Measurements from ENCODE around the gene VCAN. TPM values are rescaled to one million over a fixed set of nuclear protein-coding genes. Genes with fewer than 3 reads are reported as not detected.

VCAN gene
- total RNA-seq, 1 donor from 2014 or later: 67.5 TPM

DNA sequence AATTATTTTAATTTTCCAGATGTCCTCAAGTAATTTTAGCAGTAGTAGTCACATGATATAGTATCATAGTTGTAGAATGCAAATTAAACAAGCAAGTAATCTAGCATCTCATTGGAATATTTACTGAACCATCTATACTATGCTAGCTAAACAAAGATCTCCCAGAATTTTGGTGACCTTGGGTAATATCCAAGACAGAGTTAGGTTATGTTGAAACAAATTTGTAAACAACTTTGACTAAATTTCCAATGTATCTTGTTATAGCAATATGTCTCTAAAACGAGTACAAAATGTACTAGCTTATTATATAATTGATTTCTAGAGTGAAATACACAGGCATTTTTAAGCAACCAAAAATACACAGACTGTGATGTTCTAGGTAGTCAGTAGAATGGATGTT, 41.5 kb downstream of the VCAN start:
- Mint-ChIP-seq H3K36me3 (ENCODE audit: unreplicated experiment) (no peaks in the 10 kb centered on the region), H3K4me3 (ENCODE audit: unreplicated experiment) (no peak overlapping the region), H3K27me3 (ENCODE audit: unreplicated experiment) (no peaks in the 10 kb centered on the region), H3K9me3 (ENCODE audit: unreplicated experiment) (no peaks in the 10 kb centered on the region), H3K4me1 (ENCODE audit: unreplicated experiment) (peaks cover 64% of the 10 kb centered on the region), H3K27ac (ENCODE audit: unreplicated experiment) (no peak overlapping the region)
- no peak for DNase-seq (ENCODE audit: extremely low spot score, unreplicated experiment)
- TF ChIP-seq CTCF (IDR thresholded peaks at IDR 0.05): no peak

DNA sequence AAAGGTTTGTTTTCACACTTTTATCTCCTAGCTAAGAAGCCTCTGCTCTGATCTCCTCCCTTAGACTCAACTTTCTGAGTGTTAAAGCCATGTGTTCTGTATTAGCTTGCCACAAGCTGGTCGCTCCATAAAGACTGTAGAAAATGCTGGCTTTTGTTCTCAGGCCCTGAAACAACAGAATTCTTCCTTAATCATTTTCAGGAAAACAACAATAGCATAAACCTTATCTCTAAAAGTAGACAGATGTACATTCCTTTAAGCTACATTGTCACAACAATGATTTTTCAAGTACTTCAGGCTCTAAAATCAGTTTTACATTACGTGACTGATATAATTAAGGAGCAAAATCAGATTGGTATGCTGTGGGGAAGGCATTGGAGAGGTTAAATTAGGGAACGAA, 41.9 kb downstream of the VCAN start:
- H3K27ac Mint-ChIP-seq (ENCODE audit: unreplicated experiment): peak overlapping the region; percentile 61
- no peak for TF ChIP-seq CTCF (IDR thresholded peaks at IDR 0.05)
- H3K4me3 Mint-ChIP-seq (ENCODE audit: unreplicated experiment): no peak overlapping the region
- peaks cover 1% of the 10 kb centered on the region for H3K36me3 Mint-ChIP-seq (ENCODE audit: unreplicated experiment)
- no peaks in the 10 kb centered on the region for H3K27me3 Mint-ChIP-seq (ENCODE audit: unreplicated experiment)
- H3K4me1 Mint-ChIP-seq (ENCODE audit: unreplicated experiment): peaks cover 66% of the 10 kb centered on the region
- H3K9me3 Mint-ChIP-seq (ENCODE audit: unreplicated experiment): no peaks in the 10 kb centered on the region
- DNase-seq (ENCODE audit: extremely low spot score, unreplicated experiment): no peak

- peaks cover 19% of the 10 kb centered on the region for H3K36me3 Mint-ChIP-seq (ENCODE audit: unreplicated experiment)
- H3K27me3 Mint-ChIP-seq (ENCODE audit: unreplicated experiment): no peaks in the 10 kb centered on the region
- H3K4me3 Mint-ChIP-seq (ENCODE audit: unreplicated experiment): no peak overlapping the region
- H3K27ac Mint-ChIP-seq (ENCODE audit: unreplicated experiment): peak overlapping the region; percentile 87
- peaks cover 53% of the 10 kb centered on the region for H3K4me1 Mint-ChIP-seq (ENCODE audit: unreplicated experiment)
- TF ChIP-seq CTCF (IDR thresholded peaks at IDR 0.05): no peak
- DNase-seq (ENCODE audit: extremely low spot score, unreplicated experiment): no peak
- H3K9me3 Mint-ChIP-seq (ENCODE audit: unreplicated experiment): no peaks in the 10 kb centered on the region
Observed at GRCh38 chr5:83516377-83516776, 44.8 kb downstream of the VCAN start.

GRCh38 chr5:83517072-83517687, 45.6 kb downstream of the VCAN start:
- no peak for DNase-seq (ENCODE audit: extremely low spot score, unreplicated experiment)
- Mint-ChIP-seq H3K9me3 (ENCODE audit: unreplicated experiment) (no peaks in the 10 kb centered on the region), H3K4me3 (ENCODE audit: unreplicated experiment) (peak overlapping the region; percentile 28), H3K27ac (ENCODE audit: unreplicated experiment) (peak overlapping the region; percentile 87), H3K36me3 (ENCODE audit: unreplicated experiment) (peaks cover 19% of the 10 kb centered on the region), H3K4me1 (ENCODE audit: unreplicated experiment) (peaks cover 48% of the 10 kb centered on the region), H3K27me3 (ENCODE audit: unreplicated experiment) (no peaks in the 10 kb centered on the region)
- TF ChIP-seq CTCF (IDR thresholded peaks at IDR 0.05): peak; percentile 53

- H3K27ac Mint-ChIP-seq (ENCODE audit: unreplicated experiment): peak overlapping the region; percentile 87
- peak overlapping the region; percentile 28 for H3K4me3 Mint-ChIP-seq (ENCODE audit: unreplicated experiment)
- peaks cover 43% of the 10 kb centered on the region for H3K4me1 Mint-ChIP-seq (ENCODE audit: unreplicated experiment)
- H3K9me3 Mint-ChIP-seq (ENCODE audit: unreplicated experiment): no peaks in the 10 kb centered on the region
- no peak for TF ChIP-seq CTCF (IDR thresholded peaks at IDR 0.05)
- no peaks in the 10 kb centered on the region for H3K27me3 Mint-ChIP-seq (ENCODE audit: unreplicated experiment)
- no peak for DNase-seq (ENCODE audit: extremely low spot score, unreplicated experiment)
- H3K36me3 Mint-ChIP-seq (ENCODE audit: unreplicated experiment): peaks cover 19% of the 10 kb centered on the region
Observed at GRCh38 chr5:83517688-83518085, 46.1 kb downstream of the VCAN start.

All from osteocyte (in vitro differentiated cells).